Midbrain (tissue), 1 donor: Measurements from ENCODE around the gene KATNAL1.
A peak's percentile ranks its signal among the peaks of the same experiment; 100 is the strongest.

Source experiments
- DNase-seq: peaks from one replicate; lab custom pipeline; 2025; lab: John Stamatoyannopoulos, UW

The KATNAL1 gene

GRCh38 chr13:30332456-30333143 is 25.2 kb upstream of the KATNAL1 start:
- no peak for DNase-seq

- DNase-seq, result no peak
Measured at GRCh38 chr13:30331331-30331771, 24.0 kb upstream of the KATNAL1 start.

- no peak for DNase-seq
Measured at GRCh38 chr13:30329009-30329585, 21.7 kb upstream of the KATNAL1 start.

GRCh38 chr13:30325668-30326067 is 18.3 kb upstream of the KATNAL1 start:
- DNase-seq, result no peak

- DNase-seq, result no peak
Measured at GRCh38 chr13:30323524-30323923, 16.2 kb upstream of the KATNAL1 start.

- no peak for DNase-seq
Measured at GRCh38 chr13:30322428-30322827, 15.1 kb upstream of the KATNAL1 start.

- no peak for DNase-seq
Measured at GRCh38 chr13:30321256-30321655, 13.9 kb upstream of the KATNAL1 start.

- peak; percentile 22 for DNase-seq
Measured at GRCh38 chr13:30319655-30320054, 12.3 kb upstream of the KATNAL1 start.

GRCh38 chr13:30319130-30319529 is 11.8 kb upstream of the KATNAL1 start:
- DNase-seq, result no peak

- DNase-seq, result no peak
Measured at GRCh38 chr13:30318026-30318425, 10.7 kb upstream of the KATNAL1 start.

- DNase-seq, result no peak
Measured at GRCh38 chr13:30314562-30314961, 7.2 kb upstream of the KATNAL1 start.

GRCh38 chr13:30314069-30314468 is 6.7 kb upstream of the KATNAL1 start:
- DNase-seq, result no peak

- DNase-seq, result no peak
Measured at GRCh38 chr13:30313311-30313710, 6.0 kb upstream of the KATNAL1 start.

GRCh38 chr13:30312904-30313303 is 5.6 kb upstream of the KATNAL1 start:
- no peak for DNase-seq

- DNase-seq, result no peak
Measured at GRCh38 chr13:30308548-30308947, 1.2 kb upstream of the KATNAL1 start.

GRCh38 chr13:30307971-30308290 is 580 bp upstream of the KATNAL1 start:
- DNase-seq, result no peak

- DNase-seq, result peak; percentile 94
Measured at GRCh38 chr13:30306762-30307193, 573 bp downstream of the KATNAL1 start.

- no peak for DNase-seq
Measured at GRCh38 chr13:30305456-30305970, 1.8 kb downstream of the KATNAL1 start.

GRCh38 chr13:30303269-30303668 is 4.1 kb downstream of the KATNAL1 start:
- no peak for DNase-seq

GRCh38 chr13:30301827-30302226 is 5.5 kb downstream of the KATNAL1 start:
- no peak for DNase-seq

- DNase-seq, result no peak
Measured at GRCh38 chr13:30300596-30300995, 6.8 kb downstream of the KATNAL1 start.

GRCh38 chr13:30299786-30300185 is 7.6 kb downstream of the KATNAL1 start:
- DNase-seq, result no peak

- DNase-seq, result no peak
Measured at GRCh38 chr13:30295116-30295515, 12.2 kb downstream of the KATNAL1 start.

GRCh38 chr13:30294004-30294403 is 13.3 kb downstream of the KATNAL1 start:
- DNase-seq, result no peak
